HG02642 (cell line): Measurements from ENCODE around the gene MMP3.

ENCODE experiments used
- ATAC-seq: cut with Tn5 transposase; IDR thresholded peaks from one replicate; pipeline ENCODE4 v1.9.1; 2021; ENCODE audit warnings: mild to moderate bottlenecking; ENCODE audit not compliant: unreplicated experiment, poor library complexity

Gene MMP3

GRCh38 chr11:102793677-102794290 is 49.6 kb downstream of the MMP3 start:
- no peak for ATAC-seq

GRCh38 chr11:102792604-102793003 is 50.8 kb downstream of the MMP3 start:
- ATAC-seq, result no peak

- ATAC-seq, result no peak
Observed at GRCh38 chr11:102791271-102792036, 52.0 kb downstream of the MMP3 start.

- ATAC-seq, result no peak
Observed at GRCh38 chr11:102788334-102788995, 54.9 kb downstream of the MMP3 start.
